Gastroesophageal sphincter (tissue), 4 donors: ENCODE measurements around the gene KRT72. TPM values are rescaled to one million over a fixed set of nuclear protein-coding genes. Genes with fewer than 3 reads are reported as not detected.

ENCODE experiments used
- ATAC-seq: fragments of 150-250 bp; one replicate; pipeline ENCODE4 v1.9.1; 2016; ENCODE audit warnings: mild to moderate bottlenecking, moderate library complexity
- H3K27ac ChIP-seq, 4 donors: fragments of 200-600 bp; sonication (generic) in 3 of 4; 1 replicate in 3 of 4; 2 replicates in 1 of 4; pipeline ENCODE4 v1.5.1; 2016 to 2019
- H3K27me3 ChIP-seq: fragments of 200-600 bp; sonication (generic); one replicate; pipeline ENCODE4 v1.5.1; 2019
- H3K36me3 ChIP-seq, 2 donors: fragments of 200-600 bp; sonication (generic); one replicate each; pipeline ENCODE4 v1.5.1; 2019; ENCODE audit warnings: control low read depth in 1 of 2
- H3K4me1 ChIP-seq, 3 donors: fragments of 200-600 bp; sonication (generic); 1 replicate in 2 of 3; 2 replicates in 1 of 3; pipeline ENCODE4 v1.5.1; 2016 to 2019; ENCODE audit warnings: control low read depth in 2 of 3
- H3K4me3 ChIP-seq, 2 donors: fragments of 200-600 bp; sonication (generic); one replicate each; pipeline ENCODE4 v1.5.1; 2019; ENCODE audit warnings: mild to moderate bottlenecking in 1 of 2, moderate library complexity in 1 of 2
- H3K9me3 ChIP-seq, 3 donors: fragments of 200-600 bp; sonication (generic); one replicate each; pipeline ENCODE4 v1.5.1; 2017 to 2019; ENCODE audit warnings: control low read depth in 2 of 3
- EP300 ChIP-seq: sonication (generic); formaldehyde crosslinking; IDR thresholded peaks from one replicate; pipeline ENCODE4 v1.6.1; 2017; ENCODE audit warnings: antibody characterized with exemption, mild to moderate bottlenecking
- POLR2A ChIP-seq, 2 donors: fragments of 450-650 bp; IDR thresholded peaks; one replicate each; pipeline ENCODE4 v1.6.1; 2017; ENCODE audit warnings: antibody characterized with exemption in 2 of 2, mild to moderate bottlenecking in 2 of 2, moderate library complexity in 1 of 2
- POLR2AphosphoS5 ChIP-seq: sonication (generic); formaldehyde crosslinking; IDR thresholded peaks from one replicate; pipeline ENCODE4 v1.6.1; 2017; ENCODE audit warnings: antibody characterized with exemption
- WGBS, 2 donors: methylation state at CpG; one replicate each; pipeline ENCODE4 v1.1.5; 2018; ENCODE audit warnings: low coverage in 1 of 2; 5-methylcytosine and 5-hydroxymethylcytosine counted together
- total RNA-seq, 4 donors: library from RNA; depleted of rRNA; stranded (reverse); fragments of >200 nt; gene quantifications; one replicate each; pipeline ENCODE4 v1.1.0, GENCODE V29; 2016
- TF ChIP-seq, protein P1 (sequence below), 4 experiments: fragments of 200-600 bp in 2 of 4; fragments of 450-650 bp in 2 of 4; sonication (generic) in 1 of 4; IDR thresholded peaks; one replicate each; pipeline ENCODE4 v1.5.1; 2017 to 2019; ENCODE audit warnings: antibody characterized with exemption in 4 of 4, mild to moderate bottlenecking in 2 of 4, moderate library complexity in 2 of 4

KRT72 gene
- total RNA-seq, 4 donors from 2014 or later = not detected

DNA sequence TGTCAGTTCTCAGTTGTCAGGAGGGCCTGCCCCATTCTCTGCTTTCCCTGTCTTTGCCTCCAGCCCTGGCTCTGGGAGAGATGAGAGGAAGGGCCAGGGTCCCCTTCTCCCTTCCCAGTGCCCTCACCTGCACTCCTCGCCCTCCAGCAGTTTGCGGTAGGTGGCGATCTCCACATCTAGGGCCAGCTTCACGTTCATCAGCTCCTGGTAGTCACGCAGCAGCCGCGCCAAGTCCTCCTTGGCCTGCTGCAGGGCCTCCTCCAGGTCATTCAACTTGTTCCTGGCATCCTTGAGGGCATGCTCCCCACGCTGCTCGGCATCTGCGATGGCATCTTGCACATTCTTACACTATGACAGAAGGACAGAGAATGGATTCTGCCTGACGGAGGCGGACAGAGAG is 45.4 kb upstream of the KRT72 start:
- ATAC-seq = no peak
- Histone ChIP-seq H3K9me3 (no peaks in the 10 kb centered on the region), H3K4me3 (no peak overlapping the region), H3K4me1 (no peaks in the 10 kb centered on the region), H3K27me3 (peaks cover 7% of the 10 kb centered on the region), H3K36me3 (no peaks in the 10 kb centered on the region), H3K27ac (no peak overlapping the region)
- 67% methylated on average over 3 of the region's 12 CpGs; no CpG with 5 or more reads in 1 of the 2 donors for WGBS, 2 donors
- TF ChIP-seq, protein P1, sequence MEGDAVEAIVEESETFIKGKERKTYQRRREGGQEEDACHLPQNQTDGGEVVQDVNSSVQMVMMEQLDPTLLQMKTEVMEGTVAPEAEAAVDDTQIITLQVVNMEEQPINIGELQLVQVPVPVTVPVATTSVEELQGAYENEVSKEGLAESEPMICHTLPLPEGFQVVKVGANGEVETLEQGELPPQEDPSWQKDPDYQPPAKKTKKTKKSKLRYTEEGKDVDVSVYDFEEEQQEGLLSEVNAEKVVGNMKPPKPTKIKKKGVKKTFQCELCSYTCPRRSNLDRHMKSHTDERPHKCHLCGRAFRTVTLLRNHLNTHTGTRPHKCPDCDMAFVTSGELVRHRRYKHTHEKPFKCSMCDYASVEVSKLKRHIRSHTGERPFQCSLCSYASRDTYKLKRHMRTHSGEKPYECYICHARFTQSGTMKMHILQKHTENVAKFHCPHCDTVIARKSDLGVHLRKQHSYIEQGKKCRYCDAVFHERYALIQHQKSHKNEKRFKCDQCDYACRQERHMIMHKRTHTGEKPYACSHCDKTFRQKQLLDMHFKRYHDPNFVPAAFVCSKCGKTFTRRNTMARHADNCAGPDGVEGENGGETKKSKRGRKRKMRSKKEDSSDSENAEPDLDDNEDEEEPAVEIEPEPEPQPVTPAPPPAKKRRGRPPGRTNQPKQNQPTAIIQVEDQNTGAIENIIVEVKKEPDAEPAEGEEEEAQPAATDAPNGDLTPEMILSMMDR (IDR thresholded peaks at IDR 0.05) = no peak
- TF ChIP-seq POLR2A (IDR thresholded peaks at IDR 0.05) (no peak), POLR2AphosphoS5 (no peak), EP300 (no peak)

DNA sequence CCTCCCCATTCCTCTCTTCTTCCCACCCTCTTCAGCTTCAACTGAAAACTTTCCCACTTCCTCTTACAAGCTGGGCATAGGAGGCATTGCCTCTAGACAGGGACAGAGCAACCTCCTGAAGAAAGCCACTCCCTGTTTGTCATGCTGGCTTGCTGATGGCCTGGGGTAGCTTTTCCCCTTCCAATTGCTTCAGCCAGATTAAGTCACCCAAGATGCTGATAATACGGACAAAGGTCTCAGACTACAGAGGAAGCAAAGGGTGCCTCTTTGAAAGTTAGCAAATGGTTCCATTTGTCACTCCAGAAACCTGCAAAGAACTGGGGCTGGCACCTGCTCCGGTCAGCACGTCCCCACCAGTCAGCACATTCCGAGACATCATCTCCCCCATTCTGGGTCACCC is 44.7 kb upstream of the KRT72 start:
- Histone ChIP-seq H3K27ac (no peak overlapping the region), H3K9me3 (no peaks in the 10 kb centered on the region), H3K36me3 (no peaks in the 10 kb centered on the region), H3K4me3 (no peak overlapping the region), H3K4me1 (no peaks in the 10 kb centered on the region), H3K27me3 (peaks cover 8% of the 10 kb centered on the region)
- WGBS, 2 donors = 73 to 75% methylated on average over 4 of the region's 4 CpGs
- TF ChIP-seq, protein P1 (IDR thresholded peaks at IDR 0.05) = no peak
- no peak for TF ChIP-seq POLR2AphosphoS5
- no peak for TF ChIP-seq POLR2A (IDR thresholded peaks at IDR 0.05)
- TF ChIP-seq EP300 = no peak
- ATAC-seq = no peak

DNA sequence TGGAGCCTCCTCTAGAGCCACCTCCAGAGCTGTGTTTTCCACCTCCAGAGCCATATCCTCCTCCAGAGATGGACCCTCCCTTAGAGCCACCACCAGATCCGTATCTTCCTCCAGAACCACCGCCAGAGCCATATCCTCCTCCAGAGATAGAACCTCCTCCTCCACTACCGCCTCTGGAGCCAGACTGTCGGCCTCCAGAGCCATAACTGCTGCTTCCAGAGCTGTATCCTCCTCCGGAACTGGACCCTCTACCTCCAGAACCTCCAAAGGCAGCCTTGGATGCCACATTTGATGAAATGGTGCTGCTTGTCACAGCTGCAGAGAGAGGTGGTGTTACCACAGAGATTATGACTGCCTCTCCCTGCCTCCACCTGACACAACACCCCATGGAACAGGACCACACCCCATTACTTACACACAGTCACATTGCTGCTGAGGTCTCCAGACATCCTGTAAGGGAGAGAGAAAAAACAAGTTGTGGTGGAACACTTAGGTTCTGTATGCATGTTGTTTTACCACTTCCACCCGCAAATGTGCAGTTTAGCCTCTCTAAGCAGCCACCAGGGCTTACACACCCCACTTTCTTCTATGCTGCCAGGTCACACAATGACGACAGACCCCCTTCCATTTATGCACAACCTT is 44.0 kb upstream of the KRT72 start:
- no peaks in the 10 kb centered on the region for H3K9me3 ChIP-seq
- no peak for ATAC-seq
- no peak overlapping the region for H3K4me3 ChIP-seq
- no peaks in the 10 kb centered on the region for H3K4me1 ChIP-seq
- H3K27ac ChIP-seq = no peak overlapping the region
- 84 to 100% methylated on average over 2 to 7 of the region's 7 CpGs for WGBS, 2 donors
- peaks cover 8% of the 10 kb centered on the region for H3K27me3 ChIP-seq
- no peak for TF ChIP-seq EP300
- no peak for TF ChIP-seq POLR2A (IDR thresholded peaks at IDR 0.05)
- TF ChIP-seq, protein P1 (IDR thresholded peaks at IDR 0.05) = no peak
- no peak for TF ChIP-seq POLR2AphosphoS5
- no peaks in the 10 kb centered on the region for H3K36me3 ChIP-seq

DNA sequence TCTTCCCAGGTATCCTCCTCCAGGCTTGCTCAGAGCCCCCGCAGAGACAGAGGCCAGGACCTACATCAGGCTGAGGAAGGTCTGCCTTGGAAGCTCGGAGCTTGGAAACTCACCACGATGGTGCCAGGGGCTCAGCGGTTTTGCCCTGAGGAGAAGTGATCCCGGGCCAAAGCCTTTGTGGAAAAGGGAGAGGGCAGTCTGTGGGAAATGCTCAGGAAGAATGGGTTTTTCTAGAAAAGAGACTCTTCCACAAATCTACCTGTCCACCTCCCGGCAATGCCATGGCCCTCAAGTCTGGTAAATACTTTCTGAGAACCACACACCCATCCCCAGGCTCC is 42.8 kb upstream of the KRT72 start:
- WGBS, 2 donors = no CpG with 5 or more reads among the region's 6 CpGs
- H3K4me1 ChIP-seq = no peaks in the 10 kb centered on the region
- ATAC-seq = no peak

More for the DNA sequence above, 42.8 kb upstream of the KRT72 start:
- no peak overlapping the region for H3K27ac ChIP-seq
- H3K36me3 ChIP-seq = no peaks in the 10 kb centered on the region
- H3K9me3 ChIP-seq = no peaks in the 10 kb centered on the region
- H3K27me3 ChIP-seq = peaks cover 8% of the 10 kb centered on the region
- TF ChIP-seq, protein P1 (IDR thresholded peaks at IDR 0.05) = no peak
- TF ChIP-seq EP300 = no peak
- no peak for TF ChIP-seq POLR2AphosphoS5
- TF ChIP-seq POLR2A (IDR thresholded peaks at IDR 0.05) = no peak
- H3K4me3 ChIP-seq = no peak overlapping the region
